ENCODE measurements around the gene SLC6A16. TPM values are rescaled to one million over a fixed set of nuclear protein-coding genes. Genes with fewer than 3 reads are reported as not detected.
A peak's percentile ranks its signal among the peaks of the same experiment; 100 is the strongest.

Gene SLC6A16
- total RNA-seq, 4 donors from 2014 or later = 0.13 to 1.5 (median 0.56) TPM; not detected in 1

- peaks cover 19 to 56% (median 27%) of the 10 kb centered on the region in 3 donors for H3K4me1 ChIP-seq
- DNase-seq = no peak
- TF ChIP-seq POLR2A (IDR thresholded peaks at IDR 0.05) (no peak), CTCF (IDR thresholded peaks at IDR 0.05) (no peak)
- no peak overlapping the region for H3K4me3 ChIP-seq
- H3K9me3 ChIP-seq = no peaks in the 10 kb centered on the region
- peaks cover 0 to 15% (median 0%) of the 10 kb centered on the region in 3 donors for H3K36me3 ChIP-seq
- peak overlapping the region in 2 of 4 donors; percentile 19 to 39 for H3K27ac ChIP-seq
- WGBS, 2 donors = 78 to 80% methylated on average over 16 to 18 of the region's 19 CpGs
- intact Hi-C loops (cut with DNase I) = no loop called here
- no peaks in the 10 kb centered on the region for H3K27me3 ChIP-seq
Observed at GRCh38 chr19:49337267-49338022, 12.5 kb upstream of the SLC6A16 start.

GRCh38 chr19:49336482-49337266 is 11.7 kb upstream of the SLC6A16 start:
- H3K27me3 ChIP-seq = no peaks in the 10 kb centered on the region
- peaks cover 19 to 58% (median 27%) of the 10 kb centered on the region in 3 donors for H3K4me1 ChIP-seq
- peak overlapping the region in 1 of 4 donors; percentile 59 for H3K4me3 ChIP-seq
- H3K36me3 ChIP-seq = peaks cover 0 to 7% (median 0%) of the 10 kb centered on the region in 3 donors
- TF ChIP-seq POLR2A (IDR thresholded peaks at IDR 0.05) (no peak), CTCF (IDR thresholded peaks at IDR 0.05) (no peak)
- H3K9me3 ChIP-seq = no peaks in the 10 kb centered on the region
- no peak for DNase-seq
- peak overlapping the region in 1 of 4 donors; percentile 44 for H3K27ac ChIP-seq
- 84% methylated on average over 6 to 9 of the region's 10 CpGs for WGBS, 2 donors
- intact Hi-C loops (cut with DNase I) = no loop called here

- 57 to 74% methylated on average over 8 to 14 of the region's 14 CpGs for WGBS, 2 donors
- Histone ChIP-seq H3K27me3 (no peaks in the 10 kb centered on the region), H3K36me3 (peaks cover 0 to 2% (median 0%) of the 10 kb centered on the region in 3 donors), H3K9me3 (no peaks in the 10 kb centered on the region), H3K27ac (peak overlapping the region; percentile 9 to 61 (median 42)), H3K4me1 (peaks cover 19 to 55% (median 27%) of the 10 kb centered on the region in 3 donors), H3K4me3 (peak overlapping the region in 3 of 4 donors; percentile 36 to 59 (median 39))
- DNase-seq = no peak
- intact Hi-C loops (cut with DNase I) = no loop called here
- TF ChIP-seq CTCF (IDR thresholded peaks at IDR 0.05) (no peak), POLR2A (IDR thresholded peaks at IDR 0.05) (no peak)
Observed at GRCh38 chr19:49335784-49336481, 10.9 kb upstream of the SLC6A16 start.

GRCh38 chr19:49335071-49335783 is 10.2 kb upstream of the SLC6A16 start, which contains the start of gene CD37:
Gene CD37, plus strand, starts transcription at chr19:49335406. Its CDS starts 135 bp downstream, at chr19:49335541.
- Histone ChIP-seq H3K27ac (peak within 1 kb of the TSS; percentile 34 to 61 (median 42)), H3K36me3 (peaks cover 0 to 7% (median 0%) of the 10 kb centered on the region in 3 donors), H3K4me1 (peaks cover 17 to 47% (median 21%) of the 10 kb centered on the region in 3 donors), H3K9me3 (no peaks in the 10 kb centered on the region), H3K4me3 (peak within 1 kb of the TSS in 3 of 4 donors; percentile 36 to 59 (median 39)), H3K27me3 (no peaks in the 10 kb centered on the region)
- intact Hi-C loops (cut with DNase I) = no loop called here
- DNase-seq = no peak
- 63 to 70% methylated on average over 12 to 13 of the region's 13 CpGs for WGBS, 2 donors
- TF ChIP-seq POLR2A (IDR thresholded peaks at IDR 0.05) (no peak), CTCF (IDR thresholded peaks at IDR 0.05) (no peak)
